HG03469 (cell line): ENCODE results near the gene TYSND1.
A peak's percentile ranks its signal among the peaks of the same experiment; 100 is the strongest.
"Not testable (repeated sequence)": the region's sequence is repeated elsewhere in the genome, so short reads cannot be mapped to it uniquely, and the experiment has no call there.

Experiments
- ATAC-seq: cut with Tn5 transposase; IDR thresholded peaks from one replicate; pipeline ENCODE4 v1.9.1; 2021; ENCODE audit warnings: mild to moderate bottlenecking, moderate library complexity, moderate number of reproducible peaks; ENCODE audit not compliant: unreplicated experiment

The TYSND1 gene, protein sequence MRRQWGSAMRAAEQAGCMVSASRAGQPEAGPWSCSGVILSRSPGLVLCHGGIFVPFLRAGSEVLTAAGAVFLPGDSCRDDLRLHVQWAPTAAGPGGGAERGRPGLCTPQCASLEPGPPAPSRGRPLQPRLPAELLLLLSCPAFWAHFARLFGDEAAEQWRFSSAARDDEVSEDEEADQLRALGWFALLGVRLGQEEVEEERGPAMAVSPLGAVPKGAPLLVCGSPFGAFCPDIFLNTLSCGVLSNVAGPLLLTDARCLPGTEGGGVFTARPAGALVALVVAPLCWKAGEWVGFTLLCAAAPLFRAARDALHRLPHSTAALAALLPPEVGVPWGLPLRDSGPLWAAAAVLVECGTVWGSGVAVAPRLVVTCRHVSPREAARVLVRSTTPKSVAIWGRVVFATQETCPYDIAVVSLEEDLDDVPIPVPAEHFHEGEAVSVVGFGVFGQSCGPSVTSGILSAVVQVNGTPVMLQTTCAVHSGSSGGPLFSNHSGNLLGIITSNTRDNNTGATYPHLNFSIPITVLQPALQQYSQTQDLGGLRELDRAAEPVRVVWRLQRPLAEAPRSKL

DNA sequence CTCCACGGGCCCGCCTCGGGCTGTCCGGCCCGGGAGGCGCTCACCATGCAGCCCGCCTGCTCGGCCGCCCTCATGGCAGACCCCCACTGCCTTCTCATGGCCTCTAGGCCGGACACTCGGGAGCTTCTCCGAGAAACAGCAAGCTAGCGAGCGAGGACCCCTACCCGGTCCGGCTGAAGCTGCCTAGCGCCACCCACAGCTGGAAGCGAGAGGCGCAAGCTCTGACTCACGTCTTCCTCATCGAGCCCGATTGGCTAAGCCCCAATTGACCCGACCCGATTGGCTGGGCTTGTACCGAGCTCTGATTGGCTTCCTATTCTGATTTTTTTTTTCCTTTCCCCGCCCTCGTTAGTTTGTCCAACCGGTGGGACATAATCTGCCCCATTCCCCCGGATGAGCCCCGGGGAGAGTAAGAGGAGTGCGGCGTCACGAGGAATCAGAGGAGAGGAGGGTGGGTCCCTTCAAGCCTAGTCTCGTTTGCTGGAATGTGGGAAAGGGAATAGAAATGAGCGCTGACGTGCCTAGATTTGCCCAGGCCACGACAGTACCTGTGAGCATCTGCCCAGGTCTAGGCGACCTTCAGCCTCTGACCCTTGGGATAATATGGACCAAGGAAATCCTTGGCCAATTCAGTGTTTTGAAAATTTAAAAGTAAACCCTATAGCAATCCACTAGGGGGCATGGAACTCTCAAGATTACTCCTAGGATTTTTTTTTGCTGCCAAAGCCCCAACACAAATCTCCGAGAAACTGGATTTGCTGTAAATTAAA is at the start of gene TYSND1:
TSS of gene TYSND1 (minus strand) at position 212 of the 770 bp plus-strand sequence. CDS start at position 98, 114 bp downstream.
- peak; percentile 86 for ATAC-seq

DNA sequence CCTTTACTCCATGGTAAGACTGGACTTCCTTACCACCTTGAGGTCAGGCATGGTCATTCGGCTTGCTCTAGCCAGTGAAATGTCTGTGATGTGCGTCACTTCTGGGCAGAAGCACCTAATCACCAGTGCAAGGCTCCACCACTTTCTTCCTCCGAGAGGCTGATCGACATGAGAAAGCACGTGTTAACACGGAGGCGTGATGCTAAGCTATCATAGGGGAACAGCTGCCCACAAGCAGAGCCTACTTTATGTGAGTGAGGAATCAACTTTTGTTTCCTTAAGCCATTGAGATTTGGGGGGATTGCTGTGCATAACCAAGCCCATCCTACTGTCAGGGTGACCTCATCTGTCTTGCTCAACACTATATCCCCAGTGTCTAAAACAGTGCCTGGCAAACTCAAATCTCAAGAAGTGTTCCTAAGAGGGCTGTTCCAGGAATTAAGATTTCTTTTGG is 46.9 kb upstream of the TYSND1 start:
- ATAC-seq = no peak

DNA sequence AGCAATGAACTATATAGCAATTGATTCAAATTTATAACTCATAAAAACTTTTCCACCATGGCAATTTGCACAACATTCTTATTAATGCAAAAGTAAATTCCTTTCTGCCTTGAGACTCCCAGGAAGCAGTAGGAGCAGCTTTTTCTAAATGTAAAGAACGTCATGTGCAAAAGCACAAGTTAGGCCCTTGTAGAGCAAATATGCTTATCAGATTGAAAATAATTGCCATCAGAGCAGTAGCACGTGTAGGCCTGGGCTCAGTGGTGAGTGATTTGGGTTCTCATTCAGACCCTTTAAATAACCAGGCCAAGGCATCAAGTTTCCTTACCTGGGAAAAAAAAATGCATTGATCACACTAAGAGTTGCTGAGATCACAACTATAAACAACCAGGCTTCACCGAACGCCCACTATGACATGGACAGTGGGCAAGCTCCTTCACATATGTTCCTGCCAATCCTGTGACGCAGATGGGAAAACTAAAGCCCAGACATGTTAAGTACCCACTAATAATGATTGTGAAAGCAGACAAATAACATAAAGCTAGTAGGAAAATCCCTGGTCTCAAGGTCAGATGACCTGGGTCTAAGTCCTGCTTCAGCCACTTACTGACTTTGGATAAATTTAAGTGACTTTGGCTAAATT is 45.9 kb upstream of the TYSND1 start:
- ATAC-seq = no peak

DNA sequence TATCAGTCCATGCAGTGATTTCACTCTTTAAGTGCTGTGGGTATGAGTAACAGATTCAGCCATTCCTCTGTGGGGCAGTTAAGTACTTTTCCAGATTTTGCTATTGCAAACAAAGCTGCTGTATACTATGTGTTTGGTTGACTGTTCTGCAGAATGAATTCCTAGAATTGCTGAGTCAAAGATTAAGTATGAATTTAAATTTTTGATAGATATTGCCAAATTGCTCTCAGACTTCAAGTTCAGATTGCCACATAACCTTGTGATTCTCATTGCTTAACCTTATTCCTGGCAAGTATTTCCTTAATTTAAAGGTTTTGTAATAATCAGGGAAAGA is 45.4 kb upstream of the TYSND1 start:
- ATAC-seq = no peak

DNA sequence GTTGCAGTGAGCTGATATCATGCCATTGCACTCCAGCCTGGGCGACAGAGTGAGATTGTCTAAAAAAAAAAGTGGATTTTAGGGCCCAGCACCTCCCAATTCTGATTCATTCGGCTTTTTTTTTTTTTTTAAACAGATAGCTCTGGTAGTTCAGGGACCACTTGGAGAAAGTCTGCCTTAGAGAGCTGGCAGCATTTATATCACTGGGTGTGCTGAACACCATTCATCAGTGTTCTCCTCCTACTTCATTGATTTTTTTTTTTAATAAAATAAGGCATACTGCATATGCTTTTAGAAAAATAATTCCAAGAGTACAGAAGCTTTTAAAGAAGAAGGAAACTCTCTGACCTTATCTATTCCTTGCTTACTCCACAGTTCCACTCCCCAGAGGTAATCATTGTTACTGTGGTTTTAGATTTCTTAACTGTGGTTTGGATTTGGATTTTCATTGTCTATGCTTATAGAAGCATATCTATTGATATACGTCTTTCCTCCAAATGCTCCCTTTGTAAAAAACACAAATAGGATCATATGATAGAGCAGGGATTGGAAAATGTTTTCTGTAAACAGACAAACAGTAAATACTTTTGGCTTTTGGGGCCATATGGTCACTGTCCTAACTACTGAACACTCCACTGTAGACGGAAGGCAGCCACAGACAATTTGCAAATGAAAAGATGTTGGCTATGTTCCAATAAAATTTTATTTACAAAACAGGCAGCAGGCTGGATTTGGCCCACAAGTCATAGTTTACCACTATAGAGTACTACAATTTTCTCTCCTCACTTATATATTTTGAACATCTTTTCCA is 44.9 kb upstream of the TYSND1 start:
- ATAC-seq = no peak

DNA sequence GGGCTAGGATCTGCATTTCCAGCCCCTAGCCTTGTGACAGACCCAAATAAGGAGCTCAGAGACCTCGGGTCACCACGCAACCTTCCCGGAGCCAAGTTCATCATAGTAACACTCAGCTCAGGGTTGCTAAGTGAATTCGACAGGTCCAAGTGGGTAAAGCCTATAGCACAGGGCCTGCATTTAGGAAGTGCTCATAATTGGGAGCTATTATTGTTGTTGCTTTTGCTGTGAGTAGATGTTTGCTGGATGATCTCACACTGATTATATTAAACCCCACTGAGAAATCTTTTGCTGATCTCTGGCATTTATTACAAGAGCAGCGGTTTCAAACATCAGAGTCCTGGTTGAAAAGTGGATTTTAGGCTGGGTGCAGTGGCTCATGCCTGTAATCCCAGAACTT is 44.1 kb upstream of the TYSND1 start:
- no peak for ATAC-seq

DNA sequence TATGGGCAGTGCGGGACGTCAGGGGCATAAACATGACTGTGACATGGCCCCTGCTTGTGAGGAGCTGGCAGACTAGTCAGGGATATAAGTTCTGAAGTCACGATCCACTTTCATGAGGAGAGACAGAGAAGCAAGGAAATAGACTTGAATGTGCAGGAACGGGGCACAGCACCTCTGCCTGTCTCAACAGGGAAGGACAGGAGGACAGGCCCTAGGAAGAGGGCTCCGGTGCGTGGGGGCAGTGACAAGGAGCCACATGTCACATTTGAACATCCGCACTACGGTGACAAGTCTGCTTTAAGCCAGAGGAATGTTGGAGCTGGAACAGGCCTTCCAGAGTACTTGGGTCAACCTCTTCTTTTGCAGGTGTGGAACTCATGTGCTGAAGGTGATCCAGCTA is 43.6 kb upstream of the TYSND1 start:
- ATAC-seq = no peak

DNA sequence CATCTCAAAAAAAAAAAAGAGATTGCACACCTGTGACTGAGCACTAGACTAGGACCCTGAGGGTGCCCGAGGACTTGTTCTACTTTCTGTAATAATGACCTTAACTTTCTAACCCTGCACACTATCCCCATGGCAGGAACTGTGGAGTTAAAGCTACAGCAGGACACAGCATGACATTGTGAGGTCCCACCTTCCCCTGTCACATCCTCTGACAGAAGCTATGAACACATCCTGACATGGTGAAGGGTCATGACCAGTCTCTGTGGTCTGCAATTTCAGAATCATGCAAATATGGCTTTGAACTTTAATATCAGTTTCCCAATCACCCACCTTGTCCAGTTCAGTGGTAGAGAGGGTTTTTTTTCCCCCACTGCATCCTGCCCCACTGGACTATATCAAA is 42.3 kb upstream of the TYSND1 start:
- ATAC-seq = no peak

DNA sequence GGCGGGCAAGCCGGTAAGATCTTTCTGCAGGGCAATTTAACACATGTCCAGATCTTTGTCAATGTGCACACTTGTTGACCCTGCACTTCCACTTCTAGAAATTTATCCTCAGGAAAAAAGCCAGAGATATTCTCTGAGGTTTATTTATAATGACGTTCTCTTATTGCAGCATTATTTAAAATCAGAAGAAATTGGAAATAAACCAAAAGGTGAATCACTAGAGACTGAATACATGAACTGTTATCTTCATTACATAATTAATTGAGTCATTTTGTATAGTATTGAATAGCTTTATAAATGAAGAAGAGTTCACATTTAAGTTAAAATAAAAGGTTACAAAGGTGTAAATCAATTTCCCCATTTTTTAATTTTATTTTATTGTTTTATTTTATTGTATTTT is 40.1 kb upstream of the TYSND1 start:
- no peak for ATAC-seq

DNA sequence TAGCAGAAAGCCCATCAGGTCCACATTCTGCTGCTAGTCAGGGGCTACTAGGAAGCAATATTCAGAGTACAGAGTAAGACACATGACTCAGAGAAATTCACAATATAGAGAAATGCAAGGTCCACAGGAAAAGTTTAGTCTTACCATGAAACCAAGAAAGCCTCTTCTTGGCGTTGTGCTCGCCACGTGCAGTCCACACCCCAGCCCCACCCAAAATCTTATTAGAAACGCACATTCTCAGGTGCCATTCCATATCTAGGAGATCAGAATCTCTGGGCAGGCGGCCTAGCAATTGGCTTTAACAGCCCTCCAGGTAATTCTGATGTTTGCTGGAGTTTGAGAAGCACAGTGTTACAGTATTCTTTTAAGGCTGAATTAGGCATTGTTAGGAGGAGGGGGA is 39.6 kb upstream of the TYSND1 start:
- ATAC-seq = no peak

DNA sequence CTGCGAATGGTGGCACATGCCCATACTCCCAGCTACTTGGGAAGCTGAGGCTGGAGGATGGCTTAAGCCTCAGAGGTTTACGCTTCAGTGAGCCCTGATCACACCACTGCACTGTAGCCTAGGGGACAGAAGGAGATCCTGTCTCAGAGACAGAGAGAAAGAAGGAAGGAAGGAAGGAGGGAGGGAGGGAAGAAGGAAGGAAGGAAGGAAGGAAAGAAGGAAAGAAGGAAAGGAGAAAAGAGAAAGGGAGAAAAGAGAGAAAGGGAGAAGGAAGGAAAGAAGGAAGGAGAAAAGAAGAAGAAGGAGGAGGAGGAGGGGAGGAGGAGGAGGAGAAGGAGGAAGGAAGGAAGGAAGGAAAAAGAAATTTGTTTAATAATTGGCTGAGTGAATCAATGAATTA is 36.8 kb upstream of the TYSND1 start:
- no peak for ATAC-seq

DNA sequence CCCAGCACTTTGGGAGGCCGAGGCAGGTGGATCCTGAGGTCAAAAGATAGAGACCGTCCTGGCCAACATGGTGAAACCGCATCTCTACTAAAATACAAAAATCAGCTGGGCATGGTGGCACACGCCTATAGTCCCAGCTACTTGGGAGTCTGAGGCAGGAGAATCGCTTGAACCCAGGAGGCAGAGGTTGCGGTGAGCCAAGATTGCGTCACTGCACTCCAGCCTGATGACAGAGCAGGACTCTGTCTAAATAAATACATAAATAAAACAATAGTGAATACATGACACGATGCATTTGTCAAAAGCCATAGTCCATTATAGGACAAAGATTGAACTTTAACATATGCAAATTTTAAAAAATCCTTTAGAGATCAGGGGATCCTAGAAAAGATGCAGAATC is 32.7 kb upstream of the TYSND1 start:
- not testable (repeated sequence) for ATAC-seq

DNA sequence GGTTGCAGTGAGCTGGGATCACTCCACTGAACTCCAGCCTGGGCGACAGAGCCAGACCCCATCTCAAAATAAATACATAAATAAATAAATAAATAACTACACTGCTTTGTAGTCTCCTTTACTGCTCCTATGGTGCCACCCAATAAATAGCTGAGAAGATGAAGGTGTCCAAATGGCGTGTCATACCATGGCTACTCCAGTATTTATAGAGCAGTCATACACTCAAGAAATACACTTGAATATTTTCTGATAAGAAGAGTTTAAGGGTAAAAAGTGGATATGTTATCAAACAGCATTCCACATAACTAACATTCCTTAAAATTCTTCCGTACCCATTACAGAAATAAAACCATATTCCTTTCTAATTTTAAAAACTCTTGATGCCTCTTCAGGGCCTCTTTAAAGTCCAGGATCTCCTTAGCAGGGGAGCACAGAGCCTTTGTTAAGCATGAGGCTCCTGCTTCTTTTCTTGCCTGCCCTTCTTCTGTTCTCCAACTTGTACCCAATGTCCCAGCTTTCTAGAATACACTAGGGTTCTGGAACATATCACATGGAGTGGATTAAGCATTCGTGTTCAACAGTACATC is 31.7 kb upstream of the TYSND1 start:
- no peak for ATAC-seq

DNA sequence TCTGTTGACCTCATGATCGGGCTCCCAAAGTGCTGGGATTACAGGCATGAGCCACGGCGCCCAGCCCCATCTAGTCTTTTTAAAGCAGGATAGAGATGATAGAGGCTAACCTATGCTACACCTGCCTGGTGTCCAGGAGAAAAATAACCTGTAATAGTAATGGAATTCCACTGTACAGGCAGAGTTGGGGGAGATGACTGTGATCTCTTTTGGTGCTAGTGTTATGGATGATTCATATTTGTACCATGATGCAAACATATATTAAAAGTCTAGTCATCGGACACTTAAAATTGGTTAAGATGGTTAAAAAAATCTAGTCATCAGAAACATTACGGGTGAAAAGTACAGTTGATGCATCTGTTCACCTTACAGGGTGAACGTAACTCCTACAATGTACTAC is 29.9 kb upstream of the TYSND1 start:
- no peak for ATAC-seq

DNA sequence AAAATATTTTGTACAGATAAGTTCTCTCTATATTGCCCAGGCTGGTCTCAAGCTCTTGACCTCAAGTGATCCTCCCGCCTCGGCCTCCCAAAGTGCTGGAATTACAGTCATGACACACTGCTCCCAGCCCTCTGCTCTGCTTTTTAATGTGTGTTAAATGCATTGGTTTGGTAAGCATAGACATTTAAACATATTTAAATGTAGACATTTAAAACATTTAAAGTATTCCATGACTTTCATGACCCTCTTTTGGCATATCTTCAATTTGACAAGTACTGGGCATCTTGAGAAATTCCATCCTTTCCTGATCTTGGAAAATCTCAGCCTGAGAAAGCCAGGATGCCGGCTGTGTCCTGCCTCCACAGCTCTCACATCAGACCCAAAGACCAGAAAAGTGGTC is 29.0 kb upstream of the TYSND1 start:
- no peak for ATAC-seq

DNA sequence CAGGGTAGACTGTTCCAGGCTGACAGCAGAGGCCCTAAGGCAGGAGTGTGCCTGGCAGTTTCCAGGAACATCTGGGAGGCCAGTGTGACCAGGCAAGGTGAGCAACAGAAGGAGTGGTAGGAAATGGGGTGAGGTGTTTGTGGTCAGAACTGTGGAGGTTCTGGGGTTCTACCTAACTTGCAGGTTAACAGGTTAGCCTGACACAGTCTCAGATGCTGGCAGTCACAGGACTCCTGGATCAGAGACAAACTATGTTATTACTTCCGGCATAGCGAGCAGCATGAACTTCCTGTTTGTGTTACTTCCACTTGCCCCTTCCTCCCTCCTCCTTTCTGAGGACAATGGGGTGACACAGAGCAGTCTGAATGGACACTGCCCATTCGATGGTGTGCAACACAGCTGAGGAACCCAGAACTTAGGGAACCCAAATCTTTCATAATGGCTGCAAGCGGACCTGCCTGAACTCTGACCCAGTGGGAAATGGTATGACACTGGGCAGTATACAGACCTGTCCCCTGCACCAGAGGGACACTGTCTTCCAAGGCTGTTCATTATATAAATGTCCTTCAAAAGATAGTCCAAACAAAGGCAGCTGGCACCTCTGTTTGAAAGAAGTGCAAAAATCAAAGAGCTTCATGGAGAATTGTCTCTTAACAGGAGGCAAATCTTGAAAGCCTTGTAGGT is 27.7 kb upstream of the TYSND1 start:
- no peak for ATAC-seq

DNA sequence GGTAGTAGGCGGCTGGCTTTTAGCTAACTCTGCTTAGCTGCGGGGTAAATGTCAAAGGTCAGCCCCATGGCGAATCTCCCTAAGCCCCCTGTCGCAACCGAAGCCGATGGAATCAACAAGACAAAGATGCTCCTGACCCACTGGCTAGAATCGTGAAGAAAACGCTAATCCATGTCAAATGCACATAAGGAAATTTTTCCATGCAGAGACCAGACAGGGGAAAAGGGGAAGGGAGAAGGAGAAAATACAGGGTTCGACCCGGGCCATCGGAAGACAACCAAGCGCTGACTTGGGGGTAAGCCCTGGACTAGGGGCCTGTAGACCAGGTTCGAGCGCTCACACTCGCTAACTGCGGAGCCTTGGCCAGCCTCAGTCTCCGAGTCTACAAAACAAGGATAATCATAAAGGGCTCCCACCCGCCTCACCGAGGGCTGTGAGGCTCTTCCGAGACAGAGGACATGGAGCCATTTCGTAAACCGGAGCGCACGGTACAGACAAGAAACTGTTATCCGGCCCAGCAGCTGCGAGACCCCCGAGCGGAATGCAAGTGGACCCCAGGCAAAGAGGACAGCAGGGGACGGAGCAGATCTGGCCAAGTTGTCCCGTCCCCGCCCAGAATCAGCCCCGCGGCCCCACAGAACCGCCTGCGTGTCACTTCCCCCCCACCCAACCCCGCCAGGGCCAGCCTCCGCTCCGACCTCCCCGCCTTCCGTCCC is 23.3 kb upstream of the TYSND1 start:
- ATAC-seq = no peak

DNA sequence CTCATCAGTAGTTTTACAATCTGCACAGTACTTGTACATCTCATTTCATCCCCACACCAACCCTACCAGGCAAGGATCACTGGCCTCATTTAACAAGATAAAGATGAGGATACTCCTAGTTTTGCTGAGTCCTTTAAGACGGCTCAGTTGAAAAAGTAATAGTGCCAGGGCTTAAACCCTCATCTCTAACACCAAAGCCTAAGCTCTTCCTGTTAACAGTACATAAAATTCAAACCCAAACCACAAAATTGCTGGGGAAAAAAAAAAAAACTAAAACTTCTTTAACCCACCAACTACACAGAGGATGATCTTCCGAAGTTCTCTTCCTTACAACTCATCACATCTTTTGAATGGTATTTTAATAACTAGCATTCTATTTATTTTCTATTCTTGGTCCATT is 22.5 kb upstream of the TYSND1 start:
- no peak for ATAC-seq

DNA sequence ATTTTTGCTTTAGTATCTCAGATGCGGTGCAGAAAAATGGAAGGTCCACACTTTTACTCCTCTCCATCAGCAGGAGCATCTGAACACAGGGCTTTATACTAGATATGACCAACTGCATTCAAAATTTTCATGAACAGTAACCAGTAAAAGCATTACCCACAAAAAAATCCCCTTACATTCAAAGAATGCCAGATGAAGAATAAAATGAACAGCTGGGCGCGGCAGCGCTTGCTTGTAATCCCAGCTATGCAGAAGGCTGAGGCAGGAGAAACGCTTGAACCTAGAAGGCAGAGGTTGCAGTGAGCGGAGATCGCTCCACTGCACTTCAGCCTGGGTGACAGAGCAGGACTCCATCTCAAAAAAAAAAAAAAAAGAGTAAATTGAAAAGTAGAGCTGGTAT is 20.7 kb upstream of the TYSND1 start:
- ATAC-seq = no peak
